ENCODE data around the gene AMDHD1. TPM values are rescaled to one million over a fixed set of nuclear protein-coding genes. Genes with fewer than 3 reads are reported as not detected.

AMDHD1 gene
- total and polyA plus RNA-seq, 2 of the 8 experiments (the other 6 are each of a cell fraction or from before 2014, with no cell fraction given), result 0.14 TPM; not detected in 1

DNA sequence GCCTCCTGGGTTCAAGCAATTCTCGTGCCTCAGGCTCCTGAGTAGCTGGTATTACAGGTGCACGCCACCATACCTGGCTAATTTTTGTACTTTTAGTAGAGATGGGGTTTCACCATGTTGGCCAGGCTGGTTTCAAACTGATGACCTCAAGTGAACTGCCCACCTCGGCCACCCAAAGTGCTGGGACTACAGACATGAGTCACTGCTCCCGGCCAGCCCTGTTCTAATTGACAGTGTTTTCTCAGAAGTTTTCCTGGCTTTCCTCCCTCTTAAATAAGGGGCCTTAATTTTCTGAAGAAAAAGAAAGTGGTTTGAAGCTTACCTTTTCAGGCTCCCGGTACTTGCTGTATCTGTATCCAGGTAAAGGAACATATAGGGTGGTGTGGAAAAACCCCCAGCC, 51.3 kb downstream of the AMDHD1 start:
- H2AFZ ChIP-seq (ENCODE audit: low read length), result no peak overlapping the region
- no peak overlapping the region for H3K4me2 ChIP-seq (ENCODE audit: insufficient read depth in 1 of 2, low read depth in 2 of 2, low read length in 2 of 2)
- CTCF ChIA-PET (ENCODE audit: partially characterized antibody), result interaction anchor here (1.8 to 8.7 kb wide), 4 partner anchors 16 to 76 kb away, joined by 4 to 149 read pairs (median 107); no protein-coding TSS in a partner anchor
- no peaks in the 10 kb centered on the region for H3K79me2 ChIP-seq (ENCODE audit: control insufficient read depth in 1 of 2, insufficient read depth in 2 of 2, low read length in 2 of 2)
- H3K27me3 ChIP-seq (replicated peaks in 1 of 4; ENCODE audit: control insufficient read depth in 3 of 4, extremely low read depth in 1 of 4, insufficient read depth in 3 of 4, low read length in 3 of 4), result no peaks in the 10 kb centered on the region
- POLR2A ChIA-PET (ENCODE audit: partially characterized antibody), result no interaction called here
- WGBS, 2 experiments (ENCODE audit: extremely low coverage in 1 of 2, insufficient coverage in 1 of 2, insufficient read length in 1 of 2, insufficient replicate concordance in 2 of 2, low coverage in 1 of 2, low lambda C conversion rate in 2 of 2, missing lambda C conversion rate in 1 of 2), result 93% methylated on average over 5 of the region's 5 CpGs; no CpG with 5 or more reads in 1 of the 2 experiments
- no peaks in the 10 kb centered on the region for H3K79me1 ChIP-seq (ENCODE audit: low read depth, low read length)
- no peak overlapping the region for H4K5ac ChIP-seq (ENCODE audit: insufficient read length, low read depth, low read length)
- H3K9me3 ChIP-seq (ENCODE audit: insufficient read depth in 2 of 2, low read depth in 1 of 2, low read length in 1 of 2), result no peaks in the 10 kb centered on the region; a peak in 1 of 4 replicates
- H2BK20ac ChIP-seq (ENCODE audit: low read length), result no peak overlapping the region
- H3K18ac ChIP-seq (ENCODE audit: extremely low read depth, low read length), result no peak overlapping the region
- H3K9ac ChIP-seq (replicated peaks in 1 of 4; ENCODE audit: extremely low read depth in 1 of 4, low read depth in 3 of 4, low read length in 3 of 4), result no peak overlapping the region
- H4K91ac ChIP-seq (replicated peaks; ENCODE audit: insufficient read length, low read length), result no peak overlapping the region
- H2BK120ac ChIP-seq (replicated peaks; ENCODE audit: low read depth, low read length), result no peak overlapping the region
- no peak overlapping the region for H3K14ac ChIP-seq (ENCODE audit: insufficient read length)
- H3K27ac ChIP-seq (ENCODE audit: low read depth, low read length), result no peak overlapping the region
- H3K4me1 ChIP-seq (replicated peaks in 1 of 4; ENCODE audit: control insufficient read depth in 3 of 4, insufficient read depth in 4 of 4, low read length in 3 of 4), result peaks cover 0 to 3% (median 0%) of the 10 kb centered on the region in 4 experiments; a peak in 1 of 7 replicates
- no peaks in the 10 kb centered on the region for H4K20me1 ChIP-seq (replicated peaks in 1 of 2; ENCODE audit: control insufficient read depth in 1 of 2, insufficient read depth in 2 of 2, low read length in 2 of 2)
- FAIRE-seq, result no peak
- no peak overlapping the region for H2BK5ac ChIP-seq (ENCODE audit: low read depth, low read length)
- H4K8ac ChIP-seq (ENCODE audit: extremely low read depth, insufficient read depth, low read length), result no peak overlapping the region
- no peak overlapping the region for H3K23ac ChIP-seq (ENCODE audit: insufficient read length)
- H3K56ac ChIP-seq (replicated peaks; ENCODE audit: insufficient read length, low read depth, low read length), result no peak overlapping the region
- no peak overlapping the region for H2BK12ac ChIP-seq (ENCODE audit: low read depth, low read length)
- no peak overlapping the region for H2AK5ac ChIP-seq (ENCODE audit: low read depth, low read length)
- no peak overlapping the region for H3K4me3 ChIP-seq (ENCODE audit: extremely low read depth in 1 of 4, insufficient read depth in 2 of 4, low read depth in 3 of 4, low read length in 4 of 4)
- H3K36me3 ChIP-seq (ENCODE audit: control insufficient read depth in 2 of 4, insufficient read depth in 4 of 4, low read length in 3 of 4), result no peaks in the 10 kb centered on the region
- H2BK15ac ChIP-seq (ENCODE audit: low read length), result no peak overlapping the region
- no peak for DNase-seq (ENCODE audit: low read depth in 1 of 2, low spot score in 2 of 2)
- H3K23me2 ChIP-seq (ENCODE audit: low read depth, low read length), result no peaks in the 10 kb centered on the region
- no peak overlapping the region for H3K4ac ChIP-seq (replicated peaks; ENCODE audit: insufficient read length, low read depth, low read length)
- TF ChIP-seq JUN (IDR thresholded peaks at IDR 0.05; ENCODE audit: low read depth, low read length) (no peak), RNF2 (IDR thresholded peaks at IDR 0.05; ENCODE audit: borderline replicate concordance, low read depth, low read length, missing control alignments, poor library complexity, severe bottlenecking) (no peak), RBBP5 (IDR thresholded peaks at IDR 0.05; ENCODE audit: borderline replicate concordance, low read depth, low read length) (no peak), FOSL1 (IDR thresholded peaks at IDR 0.05; ENCODE audit: insufficient read depth, low read depth, low read length) (no peak), GABPA (IDR thresholded peaks at IDR 0.05; ENCODE audit: borderline replicate concordance, insufficient read depth, low read length) (no peak), TCF12 (IDR thresholded peaks at IDR 0.05; ENCODE audit: low read depth, low read length) (no peak), NRF1 (IDR thresholded peaks at IDR 0.05; ENCODE audit: low read depth, low read length) (no peak), CHD2 (IDR thresholded peaks at IDR 0.05; ENCODE audit: low read length) (no peak), SP2 (IDR thresholded peaks at IDR 0.05; ENCODE audit: low read length) (no peak), E2F6 (IDR thresholded peaks at IDR 0.05) (no peak), RXRA (IDR thresholded peaks at IDR 0.05; ENCODE audit: insufficient read depth, low read depth, low read length) (no peak), JUND (IDR thresholded peaks at IDR 0.05; ENCODE audit: low read length) (no peak), CBX8 (IDR thresholded peaks at IDR 0.05; ENCODE audit: borderline replicate concordance, low read depth, low read length) (no peak), CHD1 (IDR thresholded peaks at IDR 0.05; ENCODE audit: low read depth, low read length) (no peak), POLR2A (IDR thresholded peaks at IDR 0.05; ENCODE audit: control extremely low read depth in 1 of 2, low read depth in 2 of 2, low read length in 2 of 2) (no peak)
